H9 (cell line): ENCODE data around the gene CXCR4. TPM values are rescaled to one million over a fixed set of nuclear protein-coding genes. Genes with fewer than 3 reads are reported as not detected.

ENCODE experiments used
- DNase-seq: peaks from one replicate; pipeline ENCODE4 v3.0.0-alpha.2; 2017
- H2AFZ ChIP-seq: one replicate; pipeline ENCODE4 v1.6.1; 2013; ENCODE audit warnings: mild to moderate bottlenecking, low read length, control low read depth, moderate library complexity
- H2AK5ac ChIP-seq: 2 replicates; pipeline ENCODE4 v1.6.1; 2013; ENCODE audit warnings: low read length, control low read depth, mixed read lengths; ENCODE audit not compliant: insufficient read length
- H2BK120ac ChIP-seq: one replicate; pipeline ENCODE4 v1.6.1; 2013; ENCODE audit warnings: low read depth, mild to moderate bottlenecking, low read length, control low read depth, inconsistent platforms; ENCODE audit not compliant: poor library complexity, severe bottlenecking
- H2BK12ac ChIP-seq: 2 replicates; pipeline ENCODE4 v1.6.1; 2013; ENCODE audit warnings: low read length, control low read depth, mixed read lengths, low read depth; ENCODE audit not compliant: insufficient read length
- H2BK15ac ChIP-seq: 2 replicates; pipeline ENCODE4 v1.6.1; 2013; ENCODE audit warnings: low read depth, low read length, control low read depth
- H2BK20ac ChIP-seq: one replicate; pipeline ENCODE4 v1.6.1; 2013; ENCODE audit warnings: low read depth, mild to moderate bottlenecking, low read length, control low read depth, inconsistent platforms; ENCODE audit not compliant: poor library complexity, severe bottlenecking
- H2BK5ac ChIP-seq: 2 replicates; pipeline ENCODE4 v1.6.1; 2013; ENCODE audit warnings: low read length, control low read depth, mixed read lengths; ENCODE audit not compliant: insufficient read length
- H3K14ac ChIP-seq: 2 replicates; pipeline ENCODE4 v1.6.1; 2013; ENCODE audit warnings: low read length, control low read depth; ENCODE audit not compliant: insufficient read depth
- H3K18ac ChIP-seq: 2 replicates; pipeline ENCODE4 v1.6.1; 2013; ENCODE audit warnings: low read depth, mild to moderate bottlenecking, mixed read lengths, low read length, control low read depth; ENCODE audit not compliant: insufficient read length
- H3K23ac ChIP-seq: 2 replicates; pipeline ENCODE4 v1.6.1; 2013; ENCODE audit warnings: low read length, control low read depth, mixed read lengths, low read depth; ENCODE audit not compliant: insufficient read length
- H3K23me2 ChIP-seq: 2 replicates; pipeline ENCODE4 v1.6.1; 2013; ENCODE audit warnings: low read depth, mild to moderate bottlenecking, mixed read lengths, low read length, control low read depth; ENCODE audit not compliant: insufficient read length, poor library complexity, severe bottlenecking
- H3K27ac ChIP-seq: 2 replicates; pipeline ENCODE4 v1.5.1; 2013; ENCODE audit warnings: low read length, control low read depth, mixed read lengths, low read depth; ENCODE audit not compliant: insufficient read length
- H3K27me3 ChIP-seq: 2 replicates; pipeline ENCODE4 v1.6.1; 2013; ENCODE audit warnings: low read length, control low read depth, inconsistent platforms; ENCODE audit not compliant: insufficient read depth
- H3K4ac ChIP-seq: 2 replicates; pipeline ENCODE4 v1.6.1; 2013; ENCODE audit warnings: low read depth, mild to moderate bottlenecking, control low read depth, inconsistent platforms, low read length, moderate library complexity
- H3K4me1 ChIP-seq: 2 replicates; pipeline ENCODE4 v1.6.1; 2013; ENCODE audit warnings: low read length, control low read depth, inconsistent platforms; ENCODE audit not compliant: insufficient read depth
- H3K4me2 ChIP-seq: 2 replicates; pipeline ENCODE4 v1.6.1; 2013; ENCODE audit warnings: low read length, control low read depth, mixed read lengths; ENCODE audit not compliant: insufficient read length, insufficient read depth
- H3K56ac ChIP-seq: 2 replicates; pipeline ENCODE4 v1.6.1; 2013; ENCODE audit warnings: low read depth, mild to moderate bottlenecking, mixed read lengths, low read length, control low read depth; ENCODE audit not compliant: insufficient read length
- H3K79me1 ChIP-seq: 2 replicates; pipeline ENCODE4 v1.6.1; 2013; ENCODE audit warnings: low read depth, mild to moderate bottlenecking, moderate library complexity, low read length, control low read depth, inconsistent platforms; ENCODE audit not compliant: insufficient read depth, poor library complexity, severe bottlenecking
- H3K79me2 ChIP-seq: 2 replicates; pipeline ENCODE4 v1.6.1; 2013; ENCODE audit warnings: low read length, control low read depth, inconsistent platforms; ENCODE audit not compliant: insufficient read depth
- H3K9ac ChIP-seq: 2 replicates; pipeline ENCODE4 v1.6.1; 2013; ENCODE audit warnings: low read length, control low read depth, mixed read lengths; ENCODE audit not compliant: insufficient read length; ENCODE audit errors: extremely low read depth
- H3K9me3 ChIP-seq: one replicate; pipeline ENCODE4 v1.6.1; 2013; ENCODE audit warnings: low read depth, low read length, inconsistent platforms; ENCODE audit not compliant: control insufficient read depth
- H3T11ph ChIP-seq: one replicate; pipeline ENCODE4 v1.6.1; 2013; ENCODE audit warnings: mild to moderate bottlenecking, low read length, control low read depth, inconsistent platforms
- H4K20me1 ChIP-seq: one replicate; pipeline ENCODE4 v1.6.1; 2013; ENCODE audit not compliant: control insufficient read depth, insufficient read length, insufficient read depth
- H4K5ac ChIP-seq: 2 replicates; pipeline ENCODE4 v1.6.1; 2013; ENCODE audit warnings: low read depth, mild to moderate bottlenecking, mixed read lengths, low read length, control low read depth; ENCODE audit not compliant: insufficient read length
- H4K8ac ChIP-seq: replicated peaks from 2 replicates; pipeline ENCODE4 v1.6.1; 2013; ENCODE audit warnings: low read length, control low read depth, mixed read lengths, low read depth; ENCODE audit not compliant: insufficient read length
- H4K91ac ChIP-seq: 2 replicates; pipeline ENCODE4 v1.6.1; 2013; ENCODE audit warnings: low read depth, mild to moderate bottlenecking, moderate library complexity, mixed read lengths, low read length, control low read depth; ENCODE audit not compliant: insufficient read length
- H3K27ac Mint-ChIP-seq, 3 experiments: 2 replicates in 2 of 3; 3 replicates in 1 of 3; pipeline ENCODE4 v1.8.0; 2020 to 2021; ENCODE audit warnings: mixed read lengths in 3 of 3, mild to moderate bottlenecking in 1 of 3, moderate library complexity in 1 of 3
- H3K27me3 Mint-ChIP-seq: 2 replicates; pipeline ENCODE4 v1.8.0; 2021; ENCODE audit warnings: low read depth, mild to moderate bottlenecking, moderate library complexity, mixed read lengths
- H3K36me3 Mint-ChIP-seq, 3 experiments: 2 replicates in 2 of 3; 3 replicates in 1 of 3; pipeline ENCODE4 v1.8.0; 2020 to 2021; ENCODE audit warnings: low read depth in 3 of 3, mixed read lengths in 3 of 3; ENCODE audit not compliant: insufficient read depth in 1 of 3
- H3K4me1 Mint-ChIP-seq, 2 experiments: 2 replicates each; pipeline ENCODE4 v1.8.0; 2020; ENCODE audit warnings: mixed read lengths in 2 of 2
- H3K4me3 Mint-ChIP-seq, 2 experiments: 2 replicates in 1 of 2; 3 replicates in 1 of 2; pipeline ENCODE4 v1.8.0; 2020 to 2021; ENCODE audit warnings: mild to moderate bottlenecking in 2 of 2, mixed read lengths in 2 of 2, moderate library complexity in 1 of 2
- H3K9me3 Mint-ChIP-seq, 2 experiments: 2 replicates in 1 of 2; 3 replicates in 1 of 2; pipeline ENCODE4 v1.8.0; 2020; ENCODE audit warnings: mild to moderate bottlenecking in 2 of 2, mixed read lengths in 2 of 2, moderate library complexity in 1 of 2
- CTCF ChIP-seq: fragments of 200-600 bp; sonication (generic); conservative IDR thresholded peaks from 3 replicates; pipeline ENCODE4 v1.8.0; 2021; ENCODE audit warnings: antibody characterized with exemption, mild to moderate bottlenecking
- WGBS: extraction: QIAGEN DNeasy Blood & Tissue Kit; methylation state at CpG from one replicate; pipeline ENCODE4 v1.1.7; 2013; ENCODE audit warnings: missing lambda C conversion rate, low lambda C conversion rate, mixed read lengths; ENCODE audit not compliant: insufficient read length; ENCODE audit errors: extremely low coverage; 5-methylcytosine and 5-hydroxymethylcytosine counted together
- total RNA-seq: library from RNA; stranded (reverse); gene quantifications from 2 replicates; pipeline ENCODE4 v1.2.1, GENCODE V29; 2021

The CXCR4 gene
- total RNA-seq, 1 experiment from 2014 or later, result 1.0 TPM

- TF ChIP-seq CTCF, result no peak
- no CpG with 5 or more reads among the region's 4 CpGs for WGBS
- H3K9me3 Mint-ChIP-seq, result no peaks in the 10 kb centered on the region; a peak in 1 of 5 replicates
Measured at GRCh38 chr2:136154384-136154783, 36.4 kb upstream of the CXCR4 start.

More at GRCh38 chr2:136154384-136154783, 36.4 kb upstream of the CXCR4 start:
- no peak overlapping the region for H2BK12ac ChIP-seq
- H3K4ac ChIP-seq, result no peak overlapping the region
- H3K4me3 Mint-ChIP-seq, result no peak overlapping the region
- H2BK15ac ChIP-seq, result no peak overlapping the region
- no peaks in the 10 kb centered on the region for H3K79me2 ChIP-seq
- H3K27ac ChIP-seq, result no peak overlapping the region
- no peak overlapping the region for H3K9ac ChIP-seq
- no peaks in the 10 kb centered on the region; the same call in 1 of the 2 replicates for H3K4me1 ChIP-seq
- H4K91ac ChIP-seq, result no peak overlapping the region
- DNase-seq, result no peak
- no peak overlapping the region for H3K56ac ChIP-seq
- H2AFZ ChIP-seq, result no peak overlapping the region
- no peak overlapping the region for H3K23ac ChIP-seq
- no peak overlapping the region for H3K4me2 ChIP-seq
- H3K23me2 ChIP-seq, result no peaks in the 10 kb centered on the region
- no peaks in the 10 kb centered on the region for H3K4me1 Mint-ChIP-seq
- H3K14ac ChIP-seq, result no peak overlapping the region
- H3T11ph ChIP-seq, result no peak overlapping the region
- H2BK5ac ChIP-seq, result no peak overlapping the region
- no peak overlapping the region for H4K8ac ChIP-seq
- H2AK5ac ChIP-seq, result no peak overlapping the region
- H3K9me3 ChIP-seq, result no peaks in the 10 kb centered on the region
- no peak overlapping the region for H4K5ac ChIP-seq
- H3K27me3 ChIP-seq, result no peaks in the 10 kb centered on the region
- H2BK20ac ChIP-seq, result no peak overlapping the region
- H3K18ac ChIP-seq, result no peak overlapping the region
- no peaks in the 10 kb centered on the region for H3K79me1 ChIP-seq
- H3K27ac Mint-ChIP-seq, result no peak overlapping the region
- no peaks in the 10 kb centered on the region for H3K36me3 Mint-ChIP-seq
- H3K27me3 Mint-ChIP-seq, result peaks cover 2% of the 10 kb centered on the region; the same call in 1 of the 2 replicates
- no peaks in the 10 kb centered on the region for H4K20me1 ChIP-seq
- no peak overlapping the region for H2BK120ac ChIP-seq
